Keratinocyte (primary cell): ENCODE data around the gene ATF7IP. TPM values are rescaled to one million over a fixed set of nuclear protein-coding genes. Genes with fewer than 3 reads are reported as not detected.
"Not testable (repeated sequence)": the region's sequence is repeated elsewhere in the genome, so short reads cannot be mapped to it uniquely, and the experiment has no call there.

Source experiments
- DNase-seq: peaks from one replicate; pipeline ENCODE4 v3.0.0-alpha.2; 2011; ENCODE audit warnings: low read depth, missing footprints, low spot score
- FAIRE-seq: peaks from 2 replicates; lab custom pipeline; 2011; peaks lifted over from hg19 to GRCh38; lab: Jason Lieb, UNC
- H2AFZ ChIP-seq: 2 replicates; pipeline ENCODE4 v1.6.0; 2012; ENCODE audit warnings: low read length, control low read depth, inconsistent platforms; ENCODE audit not compliant: control insufficient read depth
- H3K27ac ChIP-seq: 2 replicates; pipeline ENCODE4 v1.5.1; 2011; ENCODE audit warnings: low read length; ENCODE audit not compliant: control insufficient read depth, insufficient read depth
- H3K27me3 ChIP-seq: 3 replicates; pipeline ENCODE4 v1.6.0; 2011; ENCODE audit warnings: low read length; ENCODE audit not compliant: control insufficient read depth, insufficient read depth; ENCODE audit errors: extremely low read depth
- H3K36me3 ChIP-seq, 2 experiments: 2 replicates in 1 of 2; 3 replicates in 1 of 2; pipeline ENCODE4 v1.5.1; 2011; ENCODE audit warnings: low read length in 2 of 2, mild to moderate bottlenecking in 1 of 2; ENCODE audit not compliant: control insufficient read depth in 2 of 2, insufficient read depth in 2 of 2; ENCODE audit errors: extremely low read depth in 1 of 2
- H3K4me1 ChIP-seq: 3 replicates; pipeline ENCODE4 v1.5.1; 2011; ENCODE audit warnings: low read length; ENCODE audit not compliant: control insufficient read depth, insufficient read depth; ENCODE audit errors: extremely low read depth
- H3K4me2 ChIP-seq: 3 replicates; pipeline ENCODE4 v1.6.0; 2011; ENCODE audit warnings: low read depth, low read length; ENCODE audit not compliant: control insufficient read depth, insufficient read depth; ENCODE audit errors: extremely low read depth
- H3K4me3 ChIP-seq, 3 experiments: fragments of 200-600 bp in 1 of 3; sonication (generic) in 1 of 3; 2 replicates in 2 of 3; 3 replicates in 1 of 3; pipeline ENCODE4 v1.5.1; 2011 to 2016; ENCODE audit warnings: low read length in 3 of 3, mild to moderate bottlenecking in 3 of 3, control low read depth in 2 of 3, inconsistent platforms in 1 of 3, low read depth in 1 of 3, mixed read lengths in 1 of 3, mixed run types in 1 of 3, moderate library complexity in 1 of 3; ENCODE audit not compliant: control insufficient read depth in 2 of 3, insufficient read depth in 2 of 3; ENCODE audit errors: extremely low read depth in 1 of 3
- H3K79me2 ChIP-seq: 2 replicates; pipeline ENCODE4 v1.6.0; 2012; ENCODE audit warnings: low read length; ENCODE audit not compliant: control insufficient read depth, insufficient read depth
- H3K9ac ChIP-seq: 3 replicates; pipeline ENCODE4 v1.6.0; 2011; ENCODE audit warnings: low read length; ENCODE audit not compliant: control insufficient read depth, insufficient read depth; ENCODE audit errors: extremely low read depth
- H3K9me1 ChIP-seq: 3 replicates; pipeline ENCODE4 v1.6.0; 2011; ENCODE audit warnings: low read length; ENCODE audit not compliant: control insufficient read depth, insufficient read depth; ENCODE audit errors: extremely low read depth
- H3K9me3 ChIP-seq: 2 replicates; pipeline ENCODE4 v1.5.1; 2012; ENCODE audit warnings: low read depth, low read length; ENCODE audit not compliant: control insufficient read depth
- H4K20me1 ChIP-seq: 3 replicates; pipeline ENCODE4 v1.6.0; 2011; ENCODE audit warnings: low read length; ENCODE audit not compliant: control insufficient read depth, insufficient read depth; ENCODE audit errors: extremely low read depth
- CTCF ChIP-seq, 3 experiments: IDR thresholded peaks in 1 of 3; conservative IDR thresholded peaks in 1 of 3; optimal IDR thresholded peaks in 1 of 3; 2 replicates in 2 of 3; 3 replicates in 1 of 3; pipeline versions ENCODE3 to v1.5.1; 2011; ENCODE audit warnings: low read length in 3 of 3, mild to moderate bottlenecking in 3 of 3, moderate library complexity in 2 of 3, control low read depth in 1 of 3, inconsistent platforms in 1 of 3; ENCODE audit not compliant: insufficient read depth in 2 of 3; ENCODE audit errors: extremely low read depth in 1 of 3
- EZH2 ChIP-seq: IDR thresholded peaks from one replicate; pipeline ENCODE4 v1.6.1; 2012; ENCODE audit warnings: inconsistent platforms, mild to moderate bottlenecking, low read length, moderate library complexity
- dilution Hi-C: fragments of 300-500 bp; cut with MboI; formaldehyde crosslinking; loops from one replicate; pipeline ENCODE4 v1.7.0; 2020; ENCODE audit warnings: low sequenced_read_pairs; ENCODE audit not compliant: extremely low pct_ligation_motif_present
- polyA plus RNA-seq, 5 experiments: library from polyadenylated mRNA; depleted of rRNA in 3 of 5; stranded (reverse) in 3 of 5; stranded (forward) in 1 of 5; unstranded in 1 of 5; fragments of >200 nt; gene quantifications; 1 replicate in 1 of 5; 2 replicates in 3 of 5; 3 replicates in 1 of 5; pipeline versions ENCODE4 v1.2.1 to v1.2.3, GENCODE V29; 2011 to 2012; ENCODE audit warnings: missing spikeins in 2 of 5, low read depth in 1 of 5, low replicate concordance in 1 of 5

ATF7IP gene
- polyA plus RNA-seq, 1 donor (not counting 4 experiments of a cell fraction or from before 2014, with no cell fraction given): 16.3 TPM

- no peaks in the 10 kb centered on the region for H3K36me3 ChIP-seq
- no peak overlapping the region for H2AFZ ChIP-seq
- no peak overlapping the region for H3K27ac ChIP-seq
- no peaks in the 10 kb centered on the region for H3K4me1 ChIP-seq
- no peak for TF ChIP-seq CTCF (optimal IDR thresholded peaks at IDR 0.05 in 1 of 3, IDR thresholded peaks at IDR 0.05 in 1 of 3, conservative IDR thresholded peaks at IDR 0.05 in 1 of 3; ENCODE audit: extremely low read depth in 1 of 3, insufficient read depth in 2 of 3, low read length in 3 of 3)
- TF ChIP-seq EZH2: no peak
- H3K9me3 ChIP-seq: peaks cover 2% of the 10 kb centered on the region
- no peaks in the 10 kb centered on the region for H3K27me3 ChIP-seq
- dilution Hi-C loops: no loop called here
- no peak overlapping the region for H3K4me3 ChIP-seq
- H3K9me1 ChIP-seq: no peaks in the 10 kb centered on the region
- no peak overlapping the region for H3K4me2 ChIP-seq
- no peak for DNase-seq
- H3K79me2 ChIP-seq: no peaks in the 10 kb centered on the region
- no peak overlapping the region for H3K9ac ChIP-seq
- no peak for FAIRE-seq
- H4K20me1 ChIP-seq: no peaks in the 10 kb centered on the region
These were observed 33.0 kb upstream of the ATF7IP start for GRCh38 chr12:14332482-14332881.

- Histone ChIP-seq H4K20me1 (no peaks in the 10 kb centered on the region), H3K4me1 (no peaks in the 10 kb centered on the region), H3K9me3 (peaks cover 2% of the 10 kb centered on the region), H3K4me3 (no peak overlapping the region), H3K9me1 (no peaks in the 10 kb centered on the region), H3K36me3 (no peaks in the 10 kb centered on the region), H3K27ac (no peak overlapping the region), H2AFZ (no peak overlapping the region), H3K79me2 (no peaks in the 10 kb centered on the region), H3K9ac (no peak overlapping the region), H3K27me3 (no peaks in the 10 kb centered on the region), H3K4me2 (no peak overlapping the region)
- no peak for FAIRE-seq
- no peak for DNase-seq
- TF ChIP-seq CTCF (optimal IDR thresholded peaks at IDR 0.05 in 1 of 3, IDR thresholded peaks at IDR 0.05 in 1 of 3, conservative IDR thresholded peaks at IDR 0.05 in 1 of 3; ENCODE audit: extremely low read depth in 1 of 3, insufficient read depth in 2 of 3, low read length in 3 of 3) (no peak), EZH2 (no peak)
- dilution Hi-C loops: no loop called here
These were observed 25.1 kb upstream of the ATF7IP start for GRCh38 chr12:14340371-14340770.

DNA sequence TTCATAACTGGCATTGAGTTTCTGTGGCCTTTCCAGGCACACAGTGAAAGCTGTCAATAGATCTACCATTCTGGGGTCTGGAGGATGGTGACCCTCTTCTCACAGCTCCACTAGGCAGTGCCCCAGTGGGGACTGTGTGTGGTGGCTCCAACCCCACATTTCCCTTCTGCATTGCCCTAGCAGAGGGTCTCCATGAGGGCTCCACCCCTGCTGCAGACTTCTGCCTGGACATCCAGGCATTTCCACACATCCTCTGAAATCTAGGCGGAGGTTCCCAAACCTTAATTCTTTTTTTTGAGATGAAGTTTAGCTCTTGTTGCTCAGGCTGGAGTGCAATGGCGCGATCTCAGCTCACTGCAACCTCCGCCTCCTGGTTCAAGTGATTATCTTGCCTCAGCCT is 14.0 kb upstream of the ATF7IP start:
- DNase-seq, H3K4me1 ChIP-seq, H4K20me1 ChIP-seq, dilution Hi-C loops, H3K27me3 ChIP-seq, H3K27ac ChIP-seq, H2AFZ ChIP-seq, H3K9ac ChIP-seq, H3K9me1 ChIP-seq, H3K9me3 ChIP-seq, H3K36me3 ChIP-seq, FAIRE-seq, H3K79me2 ChIP-seq, H3K4me3 ChIP-seq, H3K4me2 ChIP-seq: not testable (repeated sequence)

DNA sequence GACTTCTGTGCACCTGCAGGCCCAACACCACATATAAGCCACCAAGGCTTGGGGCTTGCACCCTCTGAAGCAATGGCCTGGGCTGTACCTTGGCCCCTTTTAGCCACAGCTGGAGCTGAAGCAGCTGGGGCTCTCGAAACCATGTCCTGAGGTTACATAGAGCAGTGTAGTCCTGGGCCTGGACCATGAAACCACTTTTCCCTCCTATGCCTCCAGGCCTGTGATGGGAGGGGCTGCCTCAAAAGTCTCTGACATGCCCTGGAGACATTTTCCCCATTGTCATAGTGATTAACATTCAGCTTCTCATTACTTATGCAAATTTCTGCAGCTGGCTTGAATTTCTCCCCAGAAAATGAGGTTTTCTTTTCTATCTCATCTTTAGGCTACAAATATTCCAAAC is 13.4 kb upstream of the ATF7IP start:
- H3K4me1 ChIP-seq, H3K79me2 ChIP-seq, H2AFZ ChIP-seq, H3K27ac ChIP-seq, H3K9me3 ChIP-seq, H3K9ac ChIP-seq, FAIRE-seq, H3K36me3 ChIP-seq, H3K4me3 ChIP-seq, dilution Hi-C loops, H3K9me1 ChIP-seq, H3K4me2 ChIP-seq, H4K20me1 ChIP-seq, H3K27me3 ChIP-seq, DNase-seq: not testable (repeated sequence)
